ENCODE data around the gene PROX2.

PROX2 gene

GRCh38 chr14:74909501-74909900, 33.6 kb upstream of the PROX2 start:
- no peak for DNase-seq

- no peak for DNase-seq
Measured at GRCh38 chr14:74908861-74909341, 33.0 kb upstream of the PROX2 start.

GRCh38 chr14:74907744-74908143, 31.8 kb upstream of the PROX2 start:
- DNase-seq = peak in 4 of 14 donors; percentile 4 to 38 (median 16)

- DNase-seq = no peak
Measured at GRCh38 chr14:74906925-74907521, 31.1 kb upstream of the PROX2 start.

- DNase-seq = peak in 12 of 14 donors; percentile 11 to 68 (median 27)
Measured at GRCh38 chr14:74905595-74906142, 29.7 kb upstream of the PROX2 start.

GRCh38 chr14:74904635-74905503, 28.9 kb upstream of the PROX2 start:
- no peak for DNase-seq

GRCh38 chr14:74902941-74903705, 27.2 kb upstream of the PROX2 start:
- DNase-seq = no peak

GRCh38 chr14:74898694-74899093, 22.7 kb upstream of the PROX2 start:
- no peak for DNase-seq

GRCh38 chr14:74898083-74898482, 22.1 kb upstream of the PROX2 start:
- DNase-seq = no peak

GRCh38 chr14:74897642-74898041, 21.7 kb upstream of the PROX2 start:
- no peak for DNase-seq

GRCh38 chr14:74896400-74896799, 20.5 kb upstream of the PROX2 start:
- no peak for DNase-seq

GRCh38 chr14:74893614-74894091, 17.7 kb upstream of the PROX2 start:
- no peak for DNase-seq

GRCh38 chr14:74892745-74893144, 16.8 kb upstream of the PROX2 start:
- no peak for DNase-seq

GRCh38 chr14:74891870-74892269, 15.9 kb upstream of the PROX2 start:
- no peak for DNase-seq

- no peak for DNase-seq
Measured at GRCh38 chr14:74890262-74890661, 14.3 kb upstream of the PROX2 start.

- DNase-seq = no peak
Measured at GRCh38 chr14:74888164-74889158, 12.5 kb upstream of the PROX2 start.

GRCh38 chr14:74886001-74886400, 10.1 kb upstream of the PROX2 start:
- DNase-seq = no peak

- peak in 1 of 14 donors; percentile 59 for DNase-seq
Measured at GRCh38 chr14:74882103-74882920, 6.4 kb upstream of the PROX2 start.

- DNase-seq = peak; percentile 23 to 90 (median 80)
Measured at GRCh38 chr14:74881431-74882102, 5.6 kb upstream of the PROX2 start, which contains the start of gene DLST. Gene DLST, plus strand, starts transcription at chr14:74881916. Its CDS starts 38 bp downstream, at chr14:74881954.

Data from C1 segment of cervical spinal cord (tissue), 14 donors.